CD4-positive, alpha-beta T cell treated with Interleukin-15 for 4 hours (primary cell): ENCODE results near the gene INS.

Experiments used
- DNase-seq: peaks from one replicate; pipeline ENCODE4 v3.0.0-alpha.2; 2020; ENCODE audit warnings: low spot score

INS gene

GRCh38 chr11:2160736-2161259, at the start of gene INS:
Gene INS (minus strand): TSS chr11:2161209. CDS start chr11:2160971, 238 bp downstream.
- DNase-seq = no peak

- DNase-seq = no peak
Measured at GRCh38 chr11:2210366-2211112, 49.5 kb upstream of the INS start.

GRCh38 chr11:2209900-2210321, 48.9 kb upstream of the INS start:
- no peak for DNase-seq

GRCh38 chr11:2209370-2209801, 48.4 kb upstream of the INS start:
- DNase-seq = no peak

- DNase-seq = no peak
Measured at GRCh38 chr11:2208691-2209369, 47.8 kb upstream of the INS start.

- DNase-seq = no peak
Measured at GRCh38 chr11:2207773-2208621, 47.0 kb upstream of the INS start.

- no peak for DNase-seq
Measured at GRCh38 chr11:2207212-2207611, 46.2 kb upstream of the INS start.

- DNase-seq = no peak
Measured at GRCh38 chr11:2205981-2206690, 45.1 kb upstream of the INS start.

GRCh38 chr11:2205214-2205720, 44.3 kb upstream of the INS start:
- DNase-seq = no peak

GRCh38 chr11:2204361-2205213, 43.6 kb upstream of the INS start:
- DNase-seq = no peak

GRCh38 chr11:2203440-2204259, 42.6 kb upstream of the INS start:
- DNase-seq = no peak

- DNase-seq = no peak
Measured at GRCh38 chr11:2202900-2203439, 42.0 kb upstream of the INS start.

GRCh38 chr11:2202071-2202899, 41.3 kb upstream of the INS start:
- no peak for DNase-seq

GRCh38 chr11:2201542-2201941, 40.5 kb upstream of the INS start:
- DNase-seq = no peak

GRCh38 chr11:2200957-2201519, 40.0 kb upstream of the INS start:
- DNase-seq = no peak

GRCh38 chr11:2200536-2200935, 39.5 kb upstream of the INS start:
- no peak for DNase-seq

GRCh38 chr11:2199466-2200341, 38.7 kb upstream of the INS start:
- no peak for DNase-seq
